Vagina (tissue), 2 donors: ENCODE results near the gene NPSR1. TPM values are rescaled to one million over a fixed set of nuclear protein-coding genes. Genes with fewer than 3 reads are reported as not detected.

Experiments
- DNase-seq, 2 donors: peaks; one replicate each; pipeline ENCODE4 v3.0.0-alpha.2; 2017; ENCODE audit errors: extremely low spot score in 2 of 2
- H3K27ac ChIP-seq: fragments of 200-600 bp; sonication (generic); one replicate; pipeline ENCODE4 v1.5.1; 2019
- H3K27me3 ChIP-seq: fragments of 200-600 bp; sonication (generic); one replicate; pipeline ENCODE4 v1.5.1; 2019
- H3K36me3 ChIP-seq, 2 donors: fragments of 200-600 bp; sonication (generic); one replicate each; pipeline ENCODE4 v1.5.1; 2017 to 2019
- H3K4me1 ChIP-seq: fragments of 200-600 bp; sonication (generic); one replicate; pipeline ENCODE4 v1.5.1; 2019
- H3K4me3 ChIP-seq, 2 donors: fragments of 200-600 bp; sonication (generic); 1 replicate in 1 of 2; 2 replicates in 1 of 2; pipeline ENCODE4 v1.5.1; 2016 to 2019
- H3K9me3 ChIP-seq: fragments of 200-600 bp; sonication (generic); one replicate; pipeline ENCODE4 v1.5.1; 2019
- POLR2A ChIP-seq, 2 donors: fragments of 450-650 bp; IDR thresholded peaks; one replicate each; pipeline ENCODE4 v1.6.1; 2017; ENCODE audit warnings: antibody characterized with exemption in 2 of 2, mild to moderate bottlenecking in 2 of 2, moderate library complexity in 2 of 2
- POLR2AphosphoS5 ChIP-seq, 2 donors: sonication (generic); formaldehyde crosslinking; IDR thresholded peaks; one replicate each; pipeline ENCODE4 v1.9.0; 2017; ENCODE audit warnings: antibody characterized with exemption in 2 of 2, mild to moderate bottlenecking in 2 of 2, low read depth in 1 of 2; ENCODE audit not compliant: insufficient read depth in 1 of 2
- intact Hi-C: fragments of 100-400 bp; cut with DNase I; formaldehyde crosslinking; loops from one replicate; pipeline ENCODE4 v1.15.1; 2023
- total RNA-seq: library from RNA; depleted of rRNA; stranded (reverse); fragments of >200 nt; gene quantifications from one replicate; pipeline ENCODE4 v1.2.3, GENCODE V29; 2016
- TF ChIP-seq, protein P1 (sequence below), 3 experiments: fragments of 450-650 bp in 2 of 3; fragments of 200-600 bp in 1 of 3; sonication (generic) in 1 of 3; IDR thresholded peaks; one replicate each; pipeline ENCODE4 v1.5.1; 2017 to 2019; ENCODE audit warnings: antibody characterized with exemption in 3 of 3, mild to moderate bottlenecking in 2 of 3, moderate library complexity in 2 of 3

The NPSR1 gene
- total RNA-seq, 1 donor from 2014 or later: not detected

GRCh38 chr7:34748728-34749089 lies 90.7 kb downstream of the NPSR1 start:
- intact Hi-C loops: no loop called here
- TF ChIP-seq, protein P1, sequence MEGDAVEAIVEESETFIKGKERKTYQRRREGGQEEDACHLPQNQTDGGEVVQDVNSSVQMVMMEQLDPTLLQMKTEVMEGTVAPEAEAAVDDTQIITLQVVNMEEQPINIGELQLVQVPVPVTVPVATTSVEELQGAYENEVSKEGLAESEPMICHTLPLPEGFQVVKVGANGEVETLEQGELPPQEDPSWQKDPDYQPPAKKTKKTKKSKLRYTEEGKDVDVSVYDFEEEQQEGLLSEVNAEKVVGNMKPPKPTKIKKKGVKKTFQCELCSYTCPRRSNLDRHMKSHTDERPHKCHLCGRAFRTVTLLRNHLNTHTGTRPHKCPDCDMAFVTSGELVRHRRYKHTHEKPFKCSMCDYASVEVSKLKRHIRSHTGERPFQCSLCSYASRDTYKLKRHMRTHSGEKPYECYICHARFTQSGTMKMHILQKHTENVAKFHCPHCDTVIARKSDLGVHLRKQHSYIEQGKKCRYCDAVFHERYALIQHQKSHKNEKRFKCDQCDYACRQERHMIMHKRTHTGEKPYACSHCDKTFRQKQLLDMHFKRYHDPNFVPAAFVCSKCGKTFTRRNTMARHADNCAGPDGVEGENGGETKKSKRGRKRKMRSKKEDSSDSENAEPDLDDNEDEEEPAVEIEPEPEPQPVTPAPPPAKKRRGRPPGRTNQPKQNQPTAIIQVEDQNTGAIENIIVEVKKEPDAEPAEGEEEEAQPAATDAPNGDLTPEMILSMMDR (IDR thresholded peaks at IDR 0.05): no peak
- TF ChIP-seq POLR2A (IDR thresholded peaks at IDR 0.05): no peak
- no peak for TF ChIP-seq POLR2AphosphoS5 (IDR thresholded peaks at IDR 0.05; ENCODE audit: insufficient read depth in 1 of 2, low read depth in 1 of 2)
- Histone ChIP-seq H3K4me1 (no peaks in the 10 kb centered on the region), H3K9me3 (no peaks in the 10 kb centered on the region), H3K27ac (no peak overlapping the region), H3K4me3 (no peak overlapping the region), H3K36me3 (no peaks in the 10 kb centered on the region), H3K27me3 (no peaks in the 10 kb centered on the region)
- no peak for DNase-seq

- no peak for DNase-seq
- no peaks in the 10 kb centered on the region for H3K27me3 ChIP-seq
- H3K9me3 ChIP-seq: no peaks in the 10 kb centered on the region
- H3K36me3 ChIP-seq: no peaks in the 10 kb centered on the region
- intact Hi-C loops: no loop called here
- no peaks in the 10 kb centered on the region for H3K4me1 ChIP-seq
- TF ChIP-seq, protein P1 (IDR thresholded peaks at IDR 0.05): no peak
- TF ChIP-seq POLR2AphosphoS5 (IDR thresholded peaks at IDR 0.05; ENCODE audit: insufficient read depth in 1 of 2, low read depth in 1 of 2): no peak
- TF ChIP-seq POLR2A (IDR thresholded peaks at IDR 0.05): no peak
- no peak overlapping the region for H3K4me3 ChIP-seq
- H3K27ac ChIP-seq: no peak overlapping the region
These were observed 91.4 kb downstream of the NPSR1 start for GRCh38 chr7:34749446-34749845.

GRCh38 chr7:34750209-34750608 lies 92.2 kb downstream of the NPSR1 start:
- intact Hi-C loops: no loop called here
- Histone ChIP-seq H3K27ac (no peak overlapping the region), H3K9me3 (no peaks in the 10 kb centered on the region), H3K27me3 (no peaks in the 10 kb centered on the region), H3K4me3 (no peak overlapping the region), H3K36me3 (no peaks in the 10 kb centered on the region), H3K4me1 (no peaks in the 10 kb centered on the region)
- DNase-seq: no peak
- TF ChIP-seq POLR2AphosphoS5 (IDR thresholded peaks at IDR 0.05; ENCODE audit: insufficient read depth in 1 of 2, low read depth in 1 of 2): no peak
- TF ChIP-seq, protein P1 (IDR thresholded peaks at IDR 0.05): no peak
- no peak for TF ChIP-seq POLR2A (IDR thresholded peaks at IDR 0.05)

GRCh38 chr7:34750636-34751035 lies 92.6 kb downstream of the NPSR1 start:
- Histone ChIP-seq H3K27me3 (no peaks in the 10 kb centered on the region), H3K4me3 (no peak overlapping the region), H3K9me3 (no peaks in the 10 kb centered on the region), H3K27ac (no peak overlapping the region), H3K4me1 (no peaks in the 10 kb centered on the region), H3K36me3 (no peaks in the 10 kb centered on the region)
- no peak for DNase-seq
- intact Hi-C loops: no loop called here
- no peak for TF ChIP-seq POLR2A (IDR thresholded peaks at IDR 0.05)

DNA sequence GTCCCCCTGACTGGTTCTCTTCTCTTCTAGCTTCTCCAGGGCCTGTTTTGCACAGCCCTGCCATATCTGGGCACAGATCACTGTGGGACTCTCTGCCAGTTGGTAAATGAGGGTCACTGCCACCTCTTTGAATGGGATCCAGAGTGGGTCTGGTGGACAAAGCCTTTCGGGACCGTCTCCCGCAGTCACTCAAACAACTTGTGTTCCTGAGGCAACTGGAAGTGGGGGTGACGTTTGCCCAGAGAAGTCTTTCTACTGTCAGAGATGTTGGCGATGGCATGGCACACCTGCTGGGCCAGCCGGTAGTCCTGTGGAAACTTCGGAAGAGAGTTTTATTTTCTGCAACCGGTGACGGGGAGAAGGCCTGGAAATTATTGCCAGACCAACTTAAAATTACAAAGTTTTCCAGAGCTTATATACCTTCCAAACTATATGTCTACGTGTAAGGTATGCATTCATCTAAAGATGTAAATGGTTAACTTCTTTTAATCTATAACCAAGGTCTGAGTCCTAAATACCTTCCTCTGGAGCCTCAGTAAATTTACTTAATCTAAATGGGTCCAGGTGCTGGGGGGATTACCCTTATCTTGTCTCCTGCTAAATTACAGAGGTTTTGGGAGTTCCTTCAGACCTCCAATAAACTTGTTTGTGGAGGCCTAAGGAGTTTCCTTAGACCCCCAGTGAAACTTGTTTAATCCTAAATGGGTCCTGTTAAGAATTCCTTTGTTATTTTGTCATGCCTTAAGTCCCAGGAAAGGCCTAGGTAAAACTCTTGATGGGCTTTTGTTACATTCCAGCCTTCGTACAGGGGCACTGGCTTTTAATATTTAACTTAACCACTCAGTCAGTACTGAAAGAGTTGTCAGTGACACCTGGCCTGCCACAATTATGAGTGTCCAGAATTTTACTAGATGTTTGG lies 94.0 kb downstream of the NPSR1 start:
- Histone ChIP-seq H3K36me3 (no peaks in the 10 kb centered on the region), H3K27ac (no peak overlapping the region), H3K9me3 (no peaks in the 10 kb centered on the region), H3K4me3 (no peak overlapping the region), H3K27me3 (no peaks in the 10 kb centered on the region), H3K4me1 (no peaks in the 10 kb centered on the region)
- TF ChIP-seq, protein P1 (IDR thresholded peaks at IDR 0.05): no peak
- no peak for TF ChIP-seq POLR2A (IDR thresholded peaks at IDR 0.05)
- no peak for TF ChIP-seq POLR2AphosphoS5 (IDR thresholded peaks at IDR 0.05; ENCODE audit: insufficient read depth in 1 of 2, low read depth in 1 of 2)
- intact Hi-C loops: no loop called here
- no peak for DNase-seq
